GM19395 (cell line): ENCODE results near the gene TMEM233.
"Not testable (repeated sequence)": the region's sequence is repeated elsewhere in the genome, so short reads cannot be mapped to it uniquely, and the experiment has no call there.

Experiments
- ATAC-seq: cut with Tn5 transposase; IDR thresholded peaks from one replicate; pipeline ENCODE4 v1.9.1; 2021; ENCODE audit warnings: mild to moderate bottlenecking, moderate library complexity; ENCODE audit not compliant: unreplicated experiment

TMEM233 gene

GRCh38 chr12:119603767-119604166 lies 10.2 kb downstream of the TMEM233 start:
- ATAC-seq = no peak

GRCh38 chr12:119609358-119609757 lies 15.8 kb downstream of the TMEM233 start:
- no peak for ATAC-seq

- ATAC-seq = no peak
Observed at GRCh38 chr12:119613319-119613936, 19.9 kb downstream of the TMEM233 start.

GRCh38 chr12:119614705-119615104 lies 21.1 kb downstream of the TMEM233 start:
- no peak for ATAC-seq

GRCh38 chr12:119615518-119616475 lies 22.2 kb downstream of the TMEM233 start:
- ATAC-seq = no peak

- ATAC-seq = not testable (repeated sequence)
Observed at GRCh38 chr12:119618328-119618896, 24.8 kb downstream of the TMEM233 start.

GRCh38 chr12:119620490-119620889 lies 26.9 kb downstream of the TMEM233 start:
- no peak for ATAC-seq

GRCh38 chr12:119621878-119622277 lies 28.3 kb downstream of the TMEM233 start:
- ATAC-seq = no peak

GRCh38 chr12:119624966-119625365 lies 31.4 kb downstream of the TMEM233 start:
- no peak for ATAC-seq

GRCh38 chr12:119627019-119627643 lies 33.6 kb downstream of the TMEM233 start:
- ATAC-seq = no peak

- no peak for ATAC-seq
Observed at GRCh38 chr12:119627686-119628085, 34.1 kb downstream of the TMEM233 start.

- ATAC-seq = no peak
Observed at GRCh38 chr12:119630223-119630780, 36.7 kb downstream of the TMEM233 start.

GRCh38 chr12:119630962-119631550 lies 37.5 kb downstream of the TMEM233 start:
- no peak for ATAC-seq

GRCh38 chr12:119631930-119632678 lies 38.5 kb downstream of the TMEM233 start:
- ATAC-seq = no peak

GRCh38 chr12:119634743-119635142 lies 41.2 kb downstream of the TMEM233 start:
- no peak for ATAC-seq

- no peak for ATAC-seq
Observed at GRCh38 chr12:119642986-119643385, 49.4 kb downstream of the TMEM233 start.

GRCh38 chr12:119644930-119645329 lies 51.4 kb downstream of the TMEM233 start:
- ATAC-seq = no peak

GRCh38 chr12:119645535-119646059 lies 52.0 kb downstream of the TMEM233 start:
- no peak for ATAC-seq

GRCh38 chr12:119649202-119649808 lies 55.7 kb downstream of the TMEM233 start:
- no peak for ATAC-seq
